A549 treated with CpdA at 1 μM for 4 hours (cell line): ENCODE measurements around the gene ADPGK. TPM values are rescaled to one million over a fixed set of nuclear protein-coding genes. Genes with fewer than 3 reads are reported as not detected.

Source experiments
- total RNA-seq: library from RNA; stranded (reverse); fragments of 200-300 nt; extraction: Qiagen RNA extraction; gene quantifications from 5 replicates; pipeline ENCODE4 v1.2.3, GENCODE V29; 2022; ENCODE audit warnings: low read depth

Gene ADPGK
- 75.9 to 81.9 TPM (median 79.5 TPM) in 5 replicates for total RNA-seq

GRCh38 chr15:72783640-72784455, at the start of gene ADPGK:
TSS of gene ADPGK (minus strand) at chr15:72783758. CDS start at chr15:72783691, 67 bp downstream.

Other genes starting within 250 kb of the ADPGK start
- gene GOLGA6B, start 129.1 kb downstream of the ADPGK start, total RNA-seq: not detected in 5 replicates
- gene HIGD2B, start 97.6 kb downstream of the ADPGK start, total RNA-seq: not detected in 5 replicates
- 17.6 to 24.0 TPM (median 18.2 TPM) in 5 replicates for gene BBS4, start 97.6 kb downstream of the ADPGK start, total RNA-seq